Peyer's patch (tissue), 4 donors: ENCODE data around the gene UBA6.

ENCODE experiments used
- POLR2A ChIP-seq, 2 donors: fragments of 450-650 bp; IDR thresholded peaks; one replicate each; pipeline ENCODE4 v1.5.1; 2017; ENCODE audit warnings: antibody characterized with exemption in 2 of 2, mild to moderate bottlenecking in 2 of 2, moderate library complexity in 2 of 2
- TF ChIP-seq, protein P1 (sequence below), 6 experiments: fragments of 450-650 bp in 4 of 6; fragments of 200-600 bp in 2 of 6; sonication (generic) in 1 of 6; IDR thresholded peaks; one replicate each; pipeline ENCODE4 v1.5.1; 2017 to 2019; ENCODE audit warnings: antibody characterized with exemption in 6 of 6, mild to moderate bottlenecking in 3 of 6, moderate library complexity in 1 of 6

DNA sequence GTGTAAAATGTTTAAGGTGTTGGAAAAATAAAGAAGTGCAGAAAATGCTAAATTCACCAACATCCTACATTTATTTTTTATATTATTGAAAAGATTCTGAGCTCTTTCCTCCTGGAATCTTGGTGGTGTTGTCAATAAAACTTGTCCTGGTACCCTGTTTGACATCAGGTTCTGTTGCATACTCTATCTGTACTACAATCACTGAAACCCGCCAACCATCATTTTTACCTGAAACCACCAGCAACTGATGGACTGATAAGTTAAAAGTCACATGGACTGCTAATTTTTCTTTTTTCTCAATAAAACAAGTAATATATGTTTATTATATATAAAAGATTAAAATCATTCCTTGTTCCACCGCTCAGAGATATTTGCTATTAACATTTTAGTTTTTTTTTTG lies 119.0 kb downstream of the UBA6 start:
- TF ChIP-seq, protein P1, sequence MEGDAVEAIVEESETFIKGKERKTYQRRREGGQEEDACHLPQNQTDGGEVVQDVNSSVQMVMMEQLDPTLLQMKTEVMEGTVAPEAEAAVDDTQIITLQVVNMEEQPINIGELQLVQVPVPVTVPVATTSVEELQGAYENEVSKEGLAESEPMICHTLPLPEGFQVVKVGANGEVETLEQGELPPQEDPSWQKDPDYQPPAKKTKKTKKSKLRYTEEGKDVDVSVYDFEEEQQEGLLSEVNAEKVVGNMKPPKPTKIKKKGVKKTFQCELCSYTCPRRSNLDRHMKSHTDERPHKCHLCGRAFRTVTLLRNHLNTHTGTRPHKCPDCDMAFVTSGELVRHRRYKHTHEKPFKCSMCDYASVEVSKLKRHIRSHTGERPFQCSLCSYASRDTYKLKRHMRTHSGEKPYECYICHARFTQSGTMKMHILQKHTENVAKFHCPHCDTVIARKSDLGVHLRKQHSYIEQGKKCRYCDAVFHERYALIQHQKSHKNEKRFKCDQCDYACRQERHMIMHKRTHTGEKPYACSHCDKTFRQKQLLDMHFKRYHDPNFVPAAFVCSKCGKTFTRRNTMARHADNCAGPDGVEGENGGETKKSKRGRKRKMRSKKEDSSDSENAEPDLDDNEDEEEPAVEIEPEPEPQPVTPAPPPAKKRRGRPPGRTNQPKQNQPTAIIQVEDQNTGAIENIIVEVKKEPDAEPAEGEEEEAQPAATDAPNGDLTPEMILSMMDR (IDR thresholded peaks at IDR 0.05), result no peak
- TF ChIP-seq POLR2A (IDR thresholded peaks at IDR 0.05), result no peak
